Central memory CD8-positive, alpha-beta T cell (primary cell): ENCODE results near the gene ANKFN1.

Experiments used
- ATAC-seq: fragments of 150-1000 bp; cut with Tn5 transposase; replicated peaks from 2 replicates; pipeline ENCODE4 v1.10.0; 2022; ENCODE audit warnings: mild to moderate bottlenecking, moderate FRiP score, moderate number of reproducible peaks; ENCODE audit not compliant: poor library complexity, severe bottlenecking; ENCODE audit errors: extremely low read depth
- DNase-seq, 2 donors: peaks; one replicate each; pipeline ENCODE4 v3.0.0; 2021; ENCODE audit warnings: low spot score in 2 of 2
- H3K27ac Mint-ChIP-seq: one replicate; pipeline ENCODE4 v1.8.0; 2022; ENCODE audit warnings: low read depth, mild to moderate bottlenecking, moderate library complexity, mixed read lengths
- H3K27me3 Mint-ChIP-seq: one replicate; pipeline ENCODE4 v1.8.0; 2022; ENCODE audit warnings: mixed read lengths
- H3K36me3 Mint-ChIP-seq: one replicate; pipeline ENCODE4 v1.8.0; 2022; ENCODE audit warnings: mild to moderate bottlenecking, moderate library complexity, mixed read lengths; ENCODE audit not compliant: insufficient read depth
- H3K4me1 Mint-ChIP-seq: one replicate; pipeline ENCODE4 v1.8.0; 2022; ENCODE audit warnings: mixed read lengths
- H3K4me3 Mint-ChIP-seq: one replicate; pipeline ENCODE4 v1.8.0; 2022; ENCODE audit warnings: mild to moderate bottlenecking, moderate library complexity, mixed read lengths
- H3K9me3 Mint-ChIP-seq: one replicate; pipeline ENCODE4 v1.8.0; 2022; ENCODE audit warnings: mixed read lengths

ANKFN1 gene

GRCh38 chr17:56489980-56490379 is 336.7 kb downstream of the ANKFN1 start:
- DNase-seq (no peak), ATAC-seq (no peak)
- H3K36me3 Mint-ChIP-seq = no peaks in the 10 kb centered on the region
- H3K4me3 Mint-ChIP-seq = no peak overlapping the region
- no peaks in the 10 kb centered on the region for H3K4me1 Mint-ChIP-seq
- no peaks in the 10 kb centered on the region for H3K9me3 Mint-ChIP-seq
- peaks cover 36% of the 10 kb centered on the region for H3K27me3 Mint-ChIP-seq
- H3K27ac Mint-ChIP-seq = no peak overlapping the region

- no peaks in the 10 kb centered on the region for H3K4me1 Mint-ChIP-seq
- no peaks in the 10 kb centered on the region for H3K36me3 Mint-ChIP-seq
- DNase-seq (no peak), ATAC-seq (no peak)
- no peak overlapping the region for H3K4me3 Mint-ChIP-seq
- H3K9me3 Mint-ChIP-seq = no peaks in the 10 kb centered on the region
- peaks cover 14% of the 10 kb centered on the region for H3K27me3 Mint-ChIP-seq
- H3K27ac Mint-ChIP-seq = no peak overlapping the region
Measured at GRCh38 chr17:56495556-56495955, 342.3 kb downstream of the ANKFN1 start.

GRCh38 chr17:56497132-56497531 is 343.9 kb downstream of the ANKFN1 start:
- peaks cover 16% of the 10 kb centered on the region for H3K27me3 Mint-ChIP-seq
- no peaks in the 10 kb centered on the region for H3K9me3 Mint-ChIP-seq

GRCh38 chr17:56499799-56500388 is 346.6 kb downstream of the ANKFN1 start:
- H3K27ac Mint-ChIP-seq = no peak overlapping the region
- peaks cover 6% of the 10 kb centered on the region for H3K27me3 Mint-ChIP-seq
- no peaks in the 10 kb centered on the region for H3K9me3 Mint-ChIP-seq
- no peaks in the 10 kb centered on the region for H3K4me1 Mint-ChIP-seq
- no peak for DNase-seq
- no peaks in the 10 kb centered on the region for H3K36me3 Mint-ChIP-seq
- ATAC-seq = no peak
- no peak overlapping the region for H3K4me3 Mint-ChIP-seq

More at GRCh38 chr17:56497132-56497531, 343.9 kb downstream of the ANKFN1 start:
- DNase-seq = no peak
- ATAC-seq = no peak
- Mint-ChIP-seq H3K27ac (no peak overlapping the region), H3K36me3 (no peaks in the 10 kb centered on the region), H3K4me3 (no peak overlapping the region), H3K4me1 (no peaks in the 10 kb centered on the region)

- no peak overlapping the region for H3K27ac Mint-ChIP-seq
- DNase-seq (no peak), ATAC-seq (no peak)
- peaks cover 6% of the 10 kb centered on the region for H3K27me3 Mint-ChIP-seq
- H3K4me1 Mint-ChIP-seq = no peaks in the 10 kb centered on the region
- H3K36me3 Mint-ChIP-seq = no peaks in the 10 kb centered on the region
- no peaks in the 10 kb centered on the region for H3K9me3 Mint-ChIP-seq
- H3K4me3 Mint-ChIP-seq = no peak overlapping the region
Measured at GRCh38 chr17:56502120-56502654, 348.9 kb downstream of the ANKFN1 start.

GRCh38 chr17:56505154-56505756 is 352.0 kb downstream of the ANKFN1 start:
- DNase-seq = no peak
- Mint-ChIP-seq H3K4me3 (no peak overlapping the region), H3K27ac (no peak overlapping the region), H3K36me3 (no peaks in the 10 kb centered on the region), H3K9me3 (no peaks in the 10 kb centered on the region), H3K4me1 (no peaks in the 10 kb centered on the region), H3K27me3 (peaks cover 17% of the 10 kb centered on the region)
- no peak for ATAC-seq

- DNase-seq (no peak), ATAC-seq (no peak)
- Mint-ChIP-seq H3K9me3 (no peaks in the 10 kb centered on the region), H3K36me3 (no peaks in the 10 kb centered on the region), H3K4me1 (no peaks in the 10 kb centered on the region), H3K4me3 (no peak overlapping the region), H3K27ac (no peak overlapping the region), H3K27me3 (peaks cover 11% of the 10 kb centered on the region)
Measured at GRCh38 chr17:56506349-56506748, 353.1 kb downstream of the ANKFN1 start.

- ATAC-seq (no peak), DNase-seq (no peak)
- Mint-ChIP-seq H3K27ac (no peak overlapping the region), H3K4me3 (no peak overlapping the region), H3K9me3 (no peaks in the 10 kb centered on the region), H3K27me3 (peaks cover 11% of the 10 kb centered on the region), H3K36me3 (no peaks in the 10 kb centered on the region), H3K4me1 (no peaks in the 10 kb centered on the region)
Measured at GRCh38 chr17:56510554-56511342, 357.5 kb downstream of the ANKFN1 start.

- no peak for ATAC-seq
- H3K9me3 Mint-ChIP-seq = no peaks in the 10 kb centered on the region
- no peaks in the 10 kb centered on the region for H3K36me3 Mint-ChIP-seq
- no peak overlapping the region for H3K27ac Mint-ChIP-seq
- no peak overlapping the region for H3K4me3 Mint-ChIP-seq
- no peaks in the 10 kb centered on the region for H3K4me1 Mint-ChIP-seq
- DNase-seq = no peak
- peaks cover 25% of the 10 kb centered on the region for H3K27me3 Mint-ChIP-seq
Measured at GRCh38 chr17:56514264-56514663, 361.0 kb downstream of the ANKFN1 start.

- ATAC-seq (no peak), DNase-seq (no peak)
- Mint-ChIP-seq H3K27ac (no peak overlapping the region), H3K4me1 (no peaks in the 10 kb centered on the region), H3K36me3 (no peaks in the 10 kb centered on the region), H3K4me3 (no peak overlapping the region), H3K9me3 (no peaks in the 10 kb centered on the region), H3K27me3 (peaks cover 32% of the 10 kb centered on the region)
Measured at GRCh38 chr17:56514899-56515298, 361.6 kb downstream of the ANKFN1 start.

- H3K36me3 Mint-ChIP-seq = no peaks in the 10 kb centered on the region
- no peak overlapping the region for H3K4me3 Mint-ChIP-seq
- DNase-seq = no peak
- no peak overlapping the region for H3K27ac Mint-ChIP-seq
- no peak for ATAC-seq
- no peaks in the 10 kb centered on the region for H3K9me3 Mint-ChIP-seq
- H3K27me3 Mint-ChIP-seq = peaks cover 61% of the 10 kb centered on the region
- no peaks in the 10 kb centered on the region for H3K4me1 Mint-ChIP-seq
Measured at GRCh38 chr17:56521414-56522141, 368.3 kb downstream of the ANKFN1 start.

- no peak overlapping the region for H3K27ac Mint-ChIP-seq
- ATAC-seq (no peak), DNase-seq (no peak)
- no peak overlapping the region for H3K4me3 Mint-ChIP-seq
- H3K27me3 Mint-ChIP-seq = peaks cover 47% of the 10 kb centered on the region
- H3K36me3 Mint-ChIP-seq = no peaks in the 10 kb centered on the region
- H3K4me1 Mint-ChIP-seq = no peaks in the 10 kb centered on the region
- H3K9me3 Mint-ChIP-seq = no peaks in the 10 kb centered on the region
Measured at GRCh38 chr17:56523042-56523441, 369.8 kb downstream of the ANKFN1 start.
